Right ventricle myocardium superior (tissue), 1 donor: Measurements from ENCODE around the gene NFKB1. TPM values are rescaled to one million over a fixed set of nuclear protein-coding genes. Genes with fewer than 3 reads are reported as not detected.

Experiments
- ATAC-seq: fragments of 200-7000 bp; cut with Tn5 transposase; one replicate; pipeline ENCODE4 v1.9.1; 2020; ENCODE audit warnings: mild to moderate bottlenecking; ENCODE audit not compliant: poor library complexity
- DNase-seq: peaks from one replicate; pipeline ENCODE4 v3.0.0-alpha.2; 2020
- intact Hi-C: fragments of 100-400 bp; cut with DNase I; formaldehyde crosslinking; loops from one replicate; pipeline ENCODE4 v1.11.2; 2022
- total RNA-seq: library from RNA; stranded (reverse); fragmentation: NEBNext Ultra II Directional; extraction: Animal tissue kit (Norgen Biotek cat#: 25700); gene quantifications from one replicate; pipeline ENCODE4 v1.2.1, GENCODE V29; 2021
- donor health status: DM: no; HTN: yes; CAD: no; lungs with severe emphysema.

NFKB1 gene
- total RNA-seq, 1 donor from 2014 or later, result 18.9 TPM

- no peak for ATAC-seq
- intact Hi-C loops, result no loop called here
- no peak for DNase-seq
Measured at GRCh38 chr4:102524691-102525090, 23.5 kb downstream of the NFKB1 start.

GRCh38 chr4:102525097-102525496, 23.9 kb downstream of the NFKB1 start:
- no peak for ATAC-seq
- intact Hi-C loops, result no loop called here
- no peak for DNase-seq

GRCh38 chr4:102525504-102525903, 24.3 kb downstream of the NFKB1 start:
- ATAC-seq (no peak), DNase-seq (no peak)
- intact Hi-C loops, result no loop called here

- ATAC-seq (no peak), DNase-seq (no peak)
- intact Hi-C loops, result no loop called here
Measured at GRCh38 chr4:102526532-102526931, 25.4 kb downstream of the NFKB1 start.

- intact Hi-C loops, result no loop called here
- no peak for DNase-seq
Measured at GRCh38 chr4:102527695-102528283, 26.6 kb downstream of the NFKB1 start.

GRCh38 chr4:102529977-102530376, 28.8 kb downstream of the NFKB1 start:
- ATAC-seq (no peak), DNase-seq (no peak)
- intact Hi-C loops, result no loop called here

More at GRCh38 chr4:102527695-102528283, 26.6 kb downstream of the NFKB1 start:
- no peak for ATAC-seq

- intact Hi-C loops, result no loop called here
- ATAC-seq (no peak), DNase-seq (no peak)
Measured at GRCh38 chr4:102530986-102531385, 29.8 kb downstream of the NFKB1 start.

- ATAC-seq, result no peak
- intact Hi-C loops, result no loop called here
- no peak for DNase-seq
Measured at GRCh38 chr4:102531462-102531861, 30.3 kb downstream of the NFKB1 start.

- intact Hi-C loops, result no loop called here
- ATAC-seq, result no peak
- no peak for DNase-seq
Measured at GRCh38 chr4:102533348-102533747, 32.2 kb downstream of the NFKB1 start.

GRCh38 chr4:102533904-102534303, 32.7 kb downstream of the NFKB1 start:
- intact Hi-C loops, result no loop called here
- DNase-seq (no peak), ATAC-seq (no peak)

- ATAC-seq (no peak), DNase-seq (no peak)
- intact Hi-C loops, result no loop called here
Measured at GRCh38 chr4:102534845-102535244, 33.7 kb downstream of the NFKB1 start.

GRCh38 chr4:102535398-102536082, 34.4 kb downstream of the NFKB1 start:
- ATAC-seq (no peak), DNase-seq (no peak)
- intact Hi-C loops, result no loop called here

GRCh38 chr4:102536768-102537167, 35.6 kb downstream of the NFKB1 start:
- ATAC-seq (no peak), DNase-seq (no peak)
- intact Hi-C loops, result no loop called here

GRCh38 chr4:102537269-102537668, 36.1 kb downstream of the NFKB1 start:
- no peak for ATAC-seq
- intact Hi-C loops, result no loop called here
- no peak for DNase-seq

GRCh38 chr4:102541697-102542096, 40.5 kb downstream of the NFKB1 start:
- ATAC-seq (no peak), DNase-seq (no peak)
- intact Hi-C loops, result no loop called here

- ATAC-seq (peak; percentile 49), DNase-seq (no peak)
- intact Hi-C loops, result no loop called here
Measured at GRCh38 chr4:102543030-102543928, 42.1 kb downstream of the NFKB1 start.

- DNase-seq, result no peak
- intact Hi-C loops, result no loop called here
- no peak for ATAC-seq
Measured at GRCh38 chr4:102546635-102547034, 45.5 kb downstream of the NFKB1 start.

- intact Hi-C loops, result no loop called here
- no peak for DNase-seq
Measured at GRCh38 chr4:102547973-102548372, 46.8 kb downstream of the NFKB1 start.

GRCh38 chr4:102551958-102552565, 50.9 kb downstream of the NFKB1 start:
- ATAC-seq (no peak), DNase-seq (no peak)
- intact Hi-C loops, result loop anchor here (10.0 kb wide), 1 partner anchor 47 kb away; the partner anchor contains the start of gene NFKB1

More at GRCh38 chr4:102547973-102548372, 46.8 kb downstream of the NFKB1 start:
- ATAC-seq, result no peak
